Stomach (tissue), 4 donors: ENCODE data around the gene CLEC2D.

ENCODE experiments used
- POLR2AphosphoS5 ChIP-seq, 3 donors: sonication (generic); formaldehyde crosslinking; IDR thresholded peaks; one replicate each; pipeline ENCODE4 v1.6.1; 2016; ENCODE audit warnings: antibody characterized with exemption in 3 of 3
- TF ChIP-seq, protein P1 (sequence below), 7 experiments: fragments of 450-650 bp in 4 of 7; fragments of 200-600 bp in 3 of 7; sonication (generic) in 3 of 7; IDR thresholded peaks; one replicate each; pipeline ENCODE4 v1.5.1; 2016 to 2019; ENCODE audit warnings: antibody characterized with exemption in 7 of 7, control low read depth in 2 of 7, mild to moderate bottlenecking in 1 of 7

DNA sequence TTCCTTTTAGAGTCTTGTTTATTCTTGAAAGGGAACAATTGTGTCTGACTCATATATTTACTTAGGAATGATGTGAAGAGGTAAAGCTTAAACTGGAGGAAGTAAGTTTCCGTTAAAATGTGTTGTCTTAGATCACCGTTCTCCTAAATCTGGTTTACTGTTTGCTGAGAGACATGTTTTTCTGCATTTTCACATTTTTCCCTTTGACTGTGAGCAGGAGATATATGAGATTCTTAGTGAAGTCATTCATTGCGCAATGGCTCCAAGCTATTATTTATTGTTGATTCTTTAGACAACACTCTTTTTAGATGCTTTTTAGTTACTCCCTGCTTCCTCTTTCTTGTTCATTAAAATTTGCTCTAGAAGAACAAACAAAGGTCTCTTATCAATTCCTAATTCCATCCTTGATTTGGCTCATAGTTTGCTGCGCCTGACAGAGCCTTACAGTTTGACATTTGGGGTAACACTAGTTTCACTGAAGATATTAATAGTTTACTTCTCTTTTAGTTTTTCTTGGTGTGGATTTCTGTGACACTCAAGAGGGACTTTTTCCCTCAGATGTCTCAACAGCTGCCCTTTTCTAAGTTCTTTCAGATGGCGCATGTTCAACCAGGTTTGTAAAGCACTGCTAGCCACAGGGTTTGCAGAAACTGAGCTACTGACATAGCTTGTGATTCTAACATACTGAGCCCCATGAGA, 52.0 kb downstream of the CLEC2D start:
- TF ChIP-seq, protein P1, sequence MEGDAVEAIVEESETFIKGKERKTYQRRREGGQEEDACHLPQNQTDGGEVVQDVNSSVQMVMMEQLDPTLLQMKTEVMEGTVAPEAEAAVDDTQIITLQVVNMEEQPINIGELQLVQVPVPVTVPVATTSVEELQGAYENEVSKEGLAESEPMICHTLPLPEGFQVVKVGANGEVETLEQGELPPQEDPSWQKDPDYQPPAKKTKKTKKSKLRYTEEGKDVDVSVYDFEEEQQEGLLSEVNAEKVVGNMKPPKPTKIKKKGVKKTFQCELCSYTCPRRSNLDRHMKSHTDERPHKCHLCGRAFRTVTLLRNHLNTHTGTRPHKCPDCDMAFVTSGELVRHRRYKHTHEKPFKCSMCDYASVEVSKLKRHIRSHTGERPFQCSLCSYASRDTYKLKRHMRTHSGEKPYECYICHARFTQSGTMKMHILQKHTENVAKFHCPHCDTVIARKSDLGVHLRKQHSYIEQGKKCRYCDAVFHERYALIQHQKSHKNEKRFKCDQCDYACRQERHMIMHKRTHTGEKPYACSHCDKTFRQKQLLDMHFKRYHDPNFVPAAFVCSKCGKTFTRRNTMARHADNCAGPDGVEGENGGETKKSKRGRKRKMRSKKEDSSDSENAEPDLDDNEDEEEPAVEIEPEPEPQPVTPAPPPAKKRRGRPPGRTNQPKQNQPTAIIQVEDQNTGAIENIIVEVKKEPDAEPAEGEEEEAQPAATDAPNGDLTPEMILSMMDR (IDR thresholded peaks at IDR 0.05), result no peak
- no peak for TF ChIP-seq POLR2AphosphoS5 (IDR thresholded peaks at IDR 0.05)
